H9 (cell line): Measurements from ENCODE around the gene RPL37. TPM values are rescaled to one million over a fixed set of nuclear protein-coding genes. Genes with fewer than 3 reads are reported as not detected.

Experiments
- DNase-seq: peaks from one replicate; pipeline ENCODE4 v3.0.0-alpha.2; 2017
- H2AFZ ChIP-seq: one replicate; pipeline ENCODE4 v1.6.1; 2013; ENCODE audit warnings: mild to moderate bottlenecking, low read length, control low read depth, moderate library complexity
- H2AK5ac ChIP-seq: 2 replicates; pipeline ENCODE4 v1.6.1; 2013; ENCODE audit warnings: low read length, control low read depth, mixed read lengths; ENCODE audit not compliant: insufficient read length
- H2BK120ac ChIP-seq: one replicate; pipeline ENCODE4 v1.6.1; 2013; ENCODE audit warnings: low read depth, mild to moderate bottlenecking, low read length, control low read depth, inconsistent platforms; ENCODE audit not compliant: poor library complexity, severe bottlenecking
- H2BK12ac ChIP-seq: 2 replicates; pipeline ENCODE4 v1.6.1; 2013; ENCODE audit warnings: low read length, control low read depth, mixed read lengths, low read depth; ENCODE audit not compliant: insufficient read length
- H2BK15ac ChIP-seq: 2 replicates; pipeline ENCODE4 v1.6.1; 2013; ENCODE audit warnings: low read depth, low read length, control low read depth
- H2BK20ac ChIP-seq: one replicate; pipeline ENCODE4 v1.6.1; 2013; ENCODE audit warnings: low read depth, mild to moderate bottlenecking, low read length, control low read depth, inconsistent platforms; ENCODE audit not compliant: poor library complexity, severe bottlenecking
- H2BK5ac ChIP-seq: 2 replicates; pipeline ENCODE4 v1.6.1; 2013; ENCODE audit warnings: low read length, control low read depth, mixed read lengths; ENCODE audit not compliant: insufficient read length
- H3K14ac ChIP-seq: 2 replicates; pipeline ENCODE4 v1.6.1; 2013; ENCODE audit warnings: low read length, control low read depth; ENCODE audit not compliant: insufficient read depth
- H3K18ac ChIP-seq: 2 replicates; pipeline ENCODE4 v1.6.1; 2013; ENCODE audit warnings: low read depth, mild to moderate bottlenecking, mixed read lengths, low read length, control low read depth; ENCODE audit not compliant: insufficient read length
- H3K23ac ChIP-seq: 2 replicates; pipeline ENCODE4 v1.6.1; 2013; ENCODE audit warnings: low read length, control low read depth, mixed read lengths, low read depth; ENCODE audit not compliant: insufficient read length
- H3K23me2 ChIP-seq: 2 replicates; pipeline ENCODE4 v1.6.1; 2013; ENCODE audit warnings: low read depth, mild to moderate bottlenecking, mixed read lengths, low read length, control low read depth; ENCODE audit not compliant: insufficient read length, poor library complexity, severe bottlenecking
- H3K27ac ChIP-seq: 2 replicates; pipeline ENCODE4 v1.5.1; 2013; ENCODE audit warnings: low read length, control low read depth, mixed read lengths, low read depth; ENCODE audit not compliant: insufficient read length
- H3K27me3 ChIP-seq: 2 replicates; pipeline ENCODE4 v1.6.1; 2013; ENCODE audit warnings: low read length, control low read depth, inconsistent platforms; ENCODE audit not compliant: insufficient read depth
- H3K4ac ChIP-seq: 2 replicates; pipeline ENCODE4 v1.6.1; 2013; ENCODE audit warnings: low read depth, mild to moderate bottlenecking, control low read depth, inconsistent platforms, low read length, moderate library complexity
- H3K4me1 ChIP-seq: 2 replicates; pipeline ENCODE4 v1.6.1; 2013; ENCODE audit warnings: low read length, control low read depth, inconsistent platforms; ENCODE audit not compliant: insufficient read depth
- H3K4me2 ChIP-seq: 2 replicates; pipeline ENCODE4 v1.6.1; 2013; ENCODE audit warnings: low read length, control low read depth, mixed read lengths; ENCODE audit not compliant: insufficient read length, insufficient read depth
- H3K56ac ChIP-seq: 2 replicates; pipeline ENCODE4 v1.6.1; 2013; ENCODE audit warnings: low read depth, mild to moderate bottlenecking, mixed read lengths, low read length, control low read depth; ENCODE audit not compliant: insufficient read length
- H3K79me1 ChIP-seq: 2 replicates; pipeline ENCODE4 v1.6.1; 2013; ENCODE audit warnings: low read depth, mild to moderate bottlenecking, moderate library complexity, low read length, control low read depth, inconsistent platforms; ENCODE audit not compliant: insufficient read depth, poor library complexity, severe bottlenecking
- H3K79me2 ChIP-seq: 2 replicates; pipeline ENCODE4 v1.6.1; 2013; ENCODE audit warnings: low read length, control low read depth, inconsistent platforms; ENCODE audit not compliant: insufficient read depth
- H3K9ac ChIP-seq: 2 replicates; pipeline ENCODE4 v1.6.1; 2013; ENCODE audit warnings: low read length, control low read depth, mixed read lengths; ENCODE audit not compliant: insufficient read length; ENCODE audit errors: extremely low read depth
- H3K9me3 ChIP-seq: one replicate; pipeline ENCODE4 v1.6.1; 2013; ENCODE audit warnings: low read depth, low read length, inconsistent platforms; ENCODE audit not compliant: control insufficient read depth
- H3T11ph ChIP-seq: one replicate; pipeline ENCODE4 v1.6.1; 2013; ENCODE audit warnings: mild to moderate bottlenecking, low read length, control low read depth, inconsistent platforms
- H4K20me1 ChIP-seq: one replicate; pipeline ENCODE4 v1.6.1; 2013; ENCODE audit not compliant: control insufficient read depth, insufficient read length, insufficient read depth
- H4K5ac ChIP-seq: 2 replicates; pipeline ENCODE4 v1.6.1; 2013; ENCODE audit warnings: low read depth, mild to moderate bottlenecking, mixed read lengths, low read length, control low read depth; ENCODE audit not compliant: insufficient read length
- H4K8ac ChIP-seq: replicated peaks from 2 replicates; pipeline ENCODE4 v1.6.1; 2013; ENCODE audit warnings: low read length, control low read depth, mixed read lengths, low read depth; ENCODE audit not compliant: insufficient read length
- H4K91ac ChIP-seq: 2 replicates; pipeline ENCODE4 v1.6.1; 2013; ENCODE audit warnings: low read depth, mild to moderate bottlenecking, moderate library complexity, mixed read lengths, low read length, control low read depth; ENCODE audit not compliant: insufficient read length
- H3K27ac Mint-ChIP-seq, 3 experiments: 2 replicates in 2 of 3; 3 replicates in 1 of 3; pipeline ENCODE4 v1.8.0; 2020 to 2021; ENCODE audit warnings: mixed read lengths in 3 of 3, mild to moderate bottlenecking in 1 of 3, moderate library complexity in 1 of 3
- H3K27me3 Mint-ChIP-seq: 2 replicates; pipeline ENCODE4 v1.8.0; 2021; ENCODE audit warnings: low read depth, mild to moderate bottlenecking, moderate library complexity, mixed read lengths
- H3K36me3 Mint-ChIP-seq, 3 experiments: 2 replicates in 2 of 3; 3 replicates in 1 of 3; pipeline ENCODE4 v1.8.0; 2020 to 2021; ENCODE audit warnings: low read depth in 3 of 3, mixed read lengths in 3 of 3; ENCODE audit not compliant: insufficient read depth in 1 of 3
- H3K4me1 Mint-ChIP-seq, 2 experiments: 2 replicates each; pipeline ENCODE4 v1.8.0; 2020; ENCODE audit warnings: mixed read lengths in 2 of 2
- H3K4me3 Mint-ChIP-seq, 2 experiments: 2 replicates in 1 of 2; 3 replicates in 1 of 2; pipeline ENCODE4 v1.8.0; 2020 to 2021; ENCODE audit warnings: mild to moderate bottlenecking in 2 of 2, mixed read lengths in 2 of 2, moderate library complexity in 1 of 2
- H3K9me3 Mint-ChIP-seq, 2 experiments: 2 replicates in 1 of 2; 3 replicates in 1 of 2; pipeline ENCODE4 v1.8.0; 2020; ENCODE audit warnings: mild to moderate bottlenecking in 2 of 2, mixed read lengths in 2 of 2, moderate library complexity in 1 of 2
- CTCF ChIP-seq: fragments of 200-600 bp; sonication (generic); conservative IDR thresholded peaks from 3 replicates; pipeline ENCODE4 v1.8.0; 2021; ENCODE audit warnings: antibody characterized with exemption, mild to moderate bottlenecking
- WGBS: extraction: QIAGEN DNeasy Blood & Tissue Kit; methylation state at CpG from one replicate; pipeline ENCODE4 v1.1.7; 2013; ENCODE audit warnings: missing lambda C conversion rate, low lambda C conversion rate, mixed read lengths; ENCODE audit not compliant: insufficient read length; ENCODE audit errors: extremely low coverage; 5-methylcytosine and 5-hydroxymethylcytosine counted together
- total RNA-seq: library from RNA; stranded (reverse); gene quantifications from 2 replicates; pipeline ENCODE4 v1.2.1, GENCODE V29; 2021

The RPL37 gene
- total RNA-seq, 1 experiment from 2014 or later, result 1,735 TPM

- Histone ChIP-seq H3K4me1 (no peaks in the 10 kb centered on the region), H2BK12ac (no peak overlapping the region), H3K79me2 (peaks cover 13% of the 10 kb centered on the region; the same call in 1 of the 2 replicates), H4K8ac (no peak overlapping the region), H3K9ac (no peak overlapping the region), H3K79me1 (no peaks in the 10 kb centered on the region), H4K20me1 (no peaks in the 10 kb centered on the region), H3K23ac (no peak overlapping the region), H3K14ac (no peak overlapping the region), H3K4ac (no peak overlapping the region), H3K23me2 (peaks cover 25% of the 10 kb centered on the region), H2AK5ac (no peak overlapping the region), H4K5ac (no peak overlapping the region), H2BK15ac (no peak overlapping the region), H2BK20ac (no peak overlapping the region), H4K91ac (no peak overlapping the region), H2AFZ (no peak overlapping the region), H3K18ac (no peak overlapping the region), H3K56ac (no peak overlapping the region), H3K4me2 (no peak overlapping the region), H3K9me3 (no peaks in the 10 kb centered on the region), H2BK5ac (no peak overlapping the region), H3T11ph (no peak overlapping the region), H3K27ac (no peak overlapping the region), H3K27me3 (no peaks in the 10 kb centered on the region), H2BK120ac (no peak overlapping the region)
- H3K4me3 Mint-ChIP-seq, result peak overlapping the region; percentile 100; a peak in 3 of 5 replicates
- H3K36me3 Mint-ChIP-seq, result peaks cover 80 to 86% (median 85%) of the 10 kb centered on the region in 3 experiments
- no peak for TF ChIP-seq CTCF
- H3K27ac Mint-ChIP-seq, result peak overlapping the region; percentile 28 to 100 (median 78); a peak in 5 of 7 replicates
- peaks cover 31 to 68% of the 10 kb centered on the region in 2 experiments for H3K4me1 Mint-ChIP-seq
- H3K27me3 Mint-ChIP-seq, result no peaks in the 10 kb centered on the region
- H3K9me3 Mint-ChIP-seq, result peaks cover 3 to 6% of the 10 kb centered on the region in 2 experiments; a peak in 2 of 5 replicates
- no CpG with 5 or more reads among the region's 4 CpGs for WGBS
- no peak for DNase-seq
Observed at GRCh38 chr5:40831346-40832210, 3.4 kb downstream of the RPL37 start.
